Measurements from ENCODE around the gene CDK2AP2.

DNA sequence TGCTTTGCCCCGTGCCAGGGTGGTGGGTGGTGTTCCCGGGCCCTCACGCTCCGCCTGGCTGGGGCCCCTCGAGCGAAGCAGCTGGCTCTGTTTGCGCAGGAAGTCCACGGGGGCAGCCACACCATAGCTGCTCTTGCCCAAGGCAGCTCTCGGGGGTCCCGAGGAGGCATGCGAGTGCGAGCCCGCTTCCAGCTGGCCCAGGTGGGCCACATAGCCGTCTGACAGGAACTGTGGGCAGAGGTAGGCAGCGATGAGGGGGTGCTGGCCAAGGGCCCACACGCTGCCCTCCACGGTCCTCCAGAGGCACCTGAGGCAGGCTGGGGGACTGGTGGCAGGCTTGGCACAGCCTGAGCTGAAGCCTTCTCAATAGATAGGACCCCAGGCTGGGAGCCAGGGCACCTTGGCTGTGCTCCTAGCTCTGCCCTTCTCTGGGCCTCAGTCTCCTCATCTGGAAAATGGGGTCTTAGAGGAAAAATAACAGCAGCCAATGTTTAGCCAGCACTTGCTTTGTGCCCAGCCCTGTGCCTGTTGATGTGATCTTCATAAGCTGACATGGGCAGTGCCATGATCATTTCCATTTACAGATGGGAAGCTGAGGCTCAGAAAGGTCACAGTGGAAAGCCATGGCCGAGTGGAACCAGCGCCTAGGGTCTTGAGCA lies 15.8 kb downstream of the CDK2AP2 start:
- TF ChIP-seq GATA2 (IDR thresholded peaks at IDR 0.05; ENCODE audit: low read depth, low read length) (no peak), GATA3 (IDR thresholded peaks at IDR 0.05; ENCODE audit: low read depth, low read length) (no peak)
